ENCODE results near the gene TMEM17. TPM values are rescaled to one million over a fixed set of nuclear protein-coding genes. Genes with fewer than 3 reads are reported as not detected.

The TMEM17 gene
- total RNA-seq, 1 donor from 2014 or later: 4.2 TPM

Other genes with a start within 250 kb of the TMEM17 start
- 59.2 and 60.0 TPM in 2 replicates for gene EHBP1, start 199.5 kb upstream of the TMEM17 start, total RNA-seq (ENCODE audit: low replicate concordance)

Data from type B pancreatic cell (in vitro differentiated cells).